Neural cell (in vitro differentiated cells): ENCODE results near the gene USP40.

Source experiments
- CTCF ChIP-seq: fragments of 450-650 bp; IDR thresholded peaks from 2 replicates; pipeline ENCODE4 v1.5.1; 2014; ENCODE audit warnings: antibody characterized with exemption, mild to moderate bottlenecking, moderate library complexity; ENCODE audit not compliant: poor library complexity, severe bottlenecking
- EP300 ChIP-seq: fragments of 450-650 bp; conservative IDR thresholded peaks from 2 replicates; pipeline ENCODE4 v1.6.1; 2014; ENCODE audit warnings: antibody characterized with exemption, mild to moderate bottlenecking, moderate library complexity; ENCODE audit not compliant: poor library complexity, severe bottlenecking
- EZH2 ChIP-seq: fragments of 200-600, 300-800 bp; shearing (Covaris generic), sonication (generic); IDR thresholded peaks from 2 replicates; pipeline ENCODE4 v1.6.1; 2014; ENCODE audit warnings: antibody characterized with exemption, low read length, borderline replicate concordance, mild to moderate bottlenecking; ENCODE audit not compliant: insufficient read depth, poor library complexity, severe bottlenecking
- MXI1 ChIP-seq: fragments of 450-650 bp; conservative IDR thresholded peaks from 2 replicates; pipeline ENCODE4 v1.6.1; 2014; ENCODE audit warnings: antibody characterized with exemption, mild to moderate bottlenecking; ENCODE audit not compliant: poor library complexity, severe bottlenecking

- TF ChIP-seq MXI1 (no peak), CTCF (no peak), EP300 (no peak), EZH2 (no peak)
These were observed 132.8 kb downstream of the USP40 start for GRCh38 chr2:233433794-233434193.
